Esophagus muscularis mucosa (tissue), 3 donors: Measurements from ENCODE around the gene IL12A.

ENCODE experiments used
- POLR2A ChIP-seq: fragments of 450-650 bp; IDR thresholded peaks from one replicate; pipeline ENCODE4 v1.6.1; 2017; ENCODE audit warnings: antibody characterized with exemption, moderate library complexity, mild to moderate bottlenecking, low read depth
- TF ChIP-seq, protein P1 (sequence below), 3 experiments: fragments of 200-600 bp in 2 of 3; fragments of 450-650 bp in 1 of 3; sonication (generic) in 2 of 3; IDR thresholded peaks; one replicate each; pipeline ENCODE4 v1.5.1; 2017 to 2019; ENCODE audit warnings: antibody characterized with exemption in 3 of 3, mild to moderate bottlenecking in 2 of 3, moderate library complexity in 1 of 3

- TF ChIP-seq, protein P1, sequence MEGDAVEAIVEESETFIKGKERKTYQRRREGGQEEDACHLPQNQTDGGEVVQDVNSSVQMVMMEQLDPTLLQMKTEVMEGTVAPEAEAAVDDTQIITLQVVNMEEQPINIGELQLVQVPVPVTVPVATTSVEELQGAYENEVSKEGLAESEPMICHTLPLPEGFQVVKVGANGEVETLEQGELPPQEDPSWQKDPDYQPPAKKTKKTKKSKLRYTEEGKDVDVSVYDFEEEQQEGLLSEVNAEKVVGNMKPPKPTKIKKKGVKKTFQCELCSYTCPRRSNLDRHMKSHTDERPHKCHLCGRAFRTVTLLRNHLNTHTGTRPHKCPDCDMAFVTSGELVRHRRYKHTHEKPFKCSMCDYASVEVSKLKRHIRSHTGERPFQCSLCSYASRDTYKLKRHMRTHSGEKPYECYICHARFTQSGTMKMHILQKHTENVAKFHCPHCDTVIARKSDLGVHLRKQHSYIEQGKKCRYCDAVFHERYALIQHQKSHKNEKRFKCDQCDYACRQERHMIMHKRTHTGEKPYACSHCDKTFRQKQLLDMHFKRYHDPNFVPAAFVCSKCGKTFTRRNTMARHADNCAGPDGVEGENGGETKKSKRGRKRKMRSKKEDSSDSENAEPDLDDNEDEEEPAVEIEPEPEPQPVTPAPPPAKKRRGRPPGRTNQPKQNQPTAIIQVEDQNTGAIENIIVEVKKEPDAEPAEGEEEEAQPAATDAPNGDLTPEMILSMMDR (IDR thresholded peaks at IDR 0.05), result no peak
- TF ChIP-seq POLR2A, result no peak
These were observed 3.0 kb downstream of the IL12A start for GRCh38 chr3:159991591-159991990.
